Measurements from ENCODE around the gene HOXB8. TPM values are rescaled to one million over a fixed set of nuclear protein-coding genes. Genes with fewer than 3 reads are reported as not detected.
A peak's percentile ranks its signal among the peaks of the same experiment; 100 is the strongest.

Gene HOXB8
- total and polyA plus RNA-seq, 12 donors, result 0.55 TPM; not detected in 11

DNA sequence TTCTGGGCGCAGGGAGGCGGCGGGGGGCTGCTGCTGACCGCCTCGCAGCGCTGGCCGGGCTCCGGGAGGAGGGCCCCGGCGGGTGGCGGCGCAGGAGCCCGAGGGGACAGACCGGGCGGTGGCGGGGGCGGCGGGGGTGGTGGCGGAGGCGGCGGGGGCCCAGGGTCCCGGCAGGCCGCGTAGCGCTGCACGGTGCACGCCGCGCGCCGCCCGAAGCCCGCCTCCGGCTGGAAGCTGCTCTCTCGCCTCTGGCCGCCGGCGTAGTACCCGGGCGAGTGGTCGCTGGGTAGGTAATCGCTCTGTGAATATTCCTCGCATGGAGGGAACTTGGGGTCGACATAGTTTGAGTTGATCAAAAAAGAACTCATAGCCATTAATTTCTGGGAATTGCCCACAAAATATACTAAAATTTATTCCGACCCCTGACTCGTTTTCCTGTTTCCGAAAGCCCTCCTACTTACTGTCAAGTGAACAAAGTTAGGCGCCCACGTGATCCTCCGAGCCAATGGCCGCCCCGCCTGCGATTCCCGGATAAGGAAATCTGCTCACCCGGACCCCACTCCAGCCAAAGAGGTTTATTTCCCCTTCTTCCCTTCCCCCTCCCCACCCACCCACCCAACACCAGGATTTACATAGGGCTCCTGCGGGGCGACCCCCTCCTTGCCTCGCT is 37.0 kb downstream of the HOXB8 start, which contains the start of gene HOXB4:
Gene HOXB4, minus strand, starts transcription at position 405 of the 670 bp plus-strand sequence. Its CDS starts 31 bp downstream, at position 374.
- Histone ChIP-seq H3K4me3 (peak within 1 kb of the TSS; percentile 30 to 61 (median 40)), H3K9me3 (no peaks in the 10 kb centered on the region), H3K27ac (peak within 1 kb of the TSS in 6 of 10 donors; percentile 21 to 83 (median 68)), H3K4me1 (peaks cover 0 to 52% (median 7%) of the 10 kb centered on the region in 9 donors), H3K27me3 (peaks cover 65 to 100% (median 100%) of the 10 kb centered on the region in 7 donors), H3K36me3 (no peaks in the 10 kb centered on the region)
- intact Hi-C loops (cut with DNase I), result loop anchor here in 2 of 10 donors (5.0 kb wide), 1 partner anchor 36 kb away; no protein-coding TSS in a partner anchor
- DNase-seq (peak; percentile 20 to 52), ATAC-seq (peak in 6 of 8 donors; percentile 26 to 73 (median 56))
- WGBS, 2 donors, result 1 to 2% methylated on average over 54 to 57 of the region's 58 CpGs
- TF ChIP-seq, protein P1, sequence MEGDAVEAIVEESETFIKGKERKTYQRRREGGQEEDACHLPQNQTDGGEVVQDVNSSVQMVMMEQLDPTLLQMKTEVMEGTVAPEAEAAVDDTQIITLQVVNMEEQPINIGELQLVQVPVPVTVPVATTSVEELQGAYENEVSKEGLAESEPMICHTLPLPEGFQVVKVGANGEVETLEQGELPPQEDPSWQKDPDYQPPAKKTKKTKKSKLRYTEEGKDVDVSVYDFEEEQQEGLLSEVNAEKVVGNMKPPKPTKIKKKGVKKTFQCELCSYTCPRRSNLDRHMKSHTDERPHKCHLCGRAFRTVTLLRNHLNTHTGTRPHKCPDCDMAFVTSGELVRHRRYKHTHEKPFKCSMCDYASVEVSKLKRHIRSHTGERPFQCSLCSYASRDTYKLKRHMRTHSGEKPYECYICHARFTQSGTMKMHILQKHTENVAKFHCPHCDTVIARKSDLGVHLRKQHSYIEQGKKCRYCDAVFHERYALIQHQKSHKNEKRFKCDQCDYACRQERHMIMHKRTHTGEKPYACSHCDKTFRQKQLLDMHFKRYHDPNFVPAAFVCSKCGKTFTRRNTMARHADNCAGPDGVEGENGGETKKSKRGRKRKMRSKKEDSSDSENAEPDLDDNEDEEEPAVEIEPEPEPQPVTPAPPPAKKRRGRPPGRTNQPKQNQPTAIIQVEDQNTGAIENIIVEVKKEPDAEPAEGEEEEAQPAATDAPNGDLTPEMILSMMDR (IDR thresholded peaks at IDR 0.05), result no peak

- Histone ChIP-seq H3K4me1 (peaks cover 0 to 50% (median 7%) of the 10 kb centered on the region in 9 donors), H3K36me3 (no peaks in the 10 kb centered on the region)
- intact Hi-C loops (cut with DNase I), result loop anchor here in 2 of 10 donors (5.0 kb wide), 1 partner anchor 35 kb away; no protein-coding TSS in a partner anchor
Measured at GRCh38 chr17:48577330-48577945, 37.7 kb downstream of the HOXB8 start.

GRCh38 chr17:48576479-48577309 is 38.4 kb downstream of the HOXB8 start:
- no peaks in the 10 kb centered on the region for H3K36me3 ChIP-seq
- TF ChIP-seq, protein P1 (IDR thresholded peaks at IDR 0.05), result no peak
- peaks cover 0 to 42% (median 7%) of the 10 kb centered on the region in 9 donors for H3K4me1 ChIP-seq
- no peaks in the 10 kb centered on the region for H3K9me3 ChIP-seq
- peaks cover 66 to 100% (median 100%) of the 10 kb centered on the region in 7 donors for H3K27me3 ChIP-seq
- ATAC-seq (no peak), DNase-seq (no peak)
- intact Hi-C loops (cut with DNase I), result loop anchor here in 2 of 10 donors (5.0 kb wide), 1 partner anchor 34 kb away; no protein-coding TSS in a partner anchor
- H3K27ac ChIP-seq, result peak overlapping the region in 3 of 10 donors; percentile 14 to 83 (median 74)
- WGBS, 2 donors, result 6 to 11% methylated on average over 42 to 43 of the region's 43 CpGs
- H3K4me3 ChIP-seq, result peak overlapping the region in 8 of 10 donors; percentile 2 to 61 (median 30)

More at GRCh38 chr17:48577330-48577945, 37.7 kb downstream of the HOXB8 start:
- WGBS, 2 donors, result 4 to 8% methylated on average over 19 of the region's 19 CpGs
- Histone ChIP-seq H3K27me3 (peaks cover 70 to 100% (median 100%) of the 10 kb centered on the region in 7 donors), H3K4me3 (peak overlapping the region in 9 of 10 donors; percentile 2 to 61 (median 39)), H3K9me3 (no peaks in the 10 kb centered on the region), H3K27ac (peak overlapping the region in 3 of 10 donors; percentile 74 to 83 (median 80))
- TF ChIP-seq, protein P1 (IDR thresholded peaks at IDR 0.05), result no peak
- ATAC-seq, result no peak
- no peak for DNase-seq
